K562 (cell line): ENCODE data around the gene OXLD1. TPM values are rescaled to one million over a fixed set of nuclear protein-coding genes. Genes with fewer than 3 reads are reported as not detected.

Source experiments
- ATAC-seq: fragments of 200-7000 bp; cut with Tn5 transposase; 3 replicates; pipeline ENCODE4 v1.9.1; 2020; ENCODE audit warnings: moderate library complexity
- BruUV-seq: library from RNA; stranded (reverse); fragments of 400-500 nt; replicated peaks from 2 replicates; lab custom pipeline; 2021; lab: Mats Ljungman, UMichigan
- CTCF ChIA-PET: fragments of 300-600 bp; formaldehyde crosslinking; extraction: SDS; loops from one replicate; lab custom pipeline; 2021; ENCODE audit warnings: low intra/inter-chr PET ratio; lab: Yijun Ruan, JAX
- POLR2A ChIA-PET: fragments of 300-600, 350-650 bp; sonication (Branson Sonifier 250); formaldehyde crosslinking; extraction: SDS; loops from one replicate; lab custom pipeline; 2021; ENCODE audit warnings: antibody characterized with exemption, inconsistent platforms; lab: Yijun Ruan, JAX
- DNase-seq, 4 experiments: peaks; one replicate each; pipeline versions ENCODE4 v3.0.0 to v3.0.0-alpha.2; 2011 to 2018; ENCODE audit warnings: low spot score in 3 of 4, mixed read lengths in 3 of 4; ENCODE audit errors: extremely low read depth in 1 of 4
- FAIRE-seq: peaks from 2 replicates; lab custom pipeline; 2011; peaks lifted over from hg19 to GRCh38; lab: Jason Lieb, UNC
- H2AFZ ChIP-seq: 2 replicates; pipeline ENCODE4 v1.6.0; 2011; ENCODE audit warnings: low read depth, low read length, control low read depth, inconsistent platforms
- H3K27ac ChIP-seq: fragments of 200-600 bp; 3 replicates; pipeline ENCODE4 v1.8.0; 2011; ENCODE audit warnings: low read depth, mild to moderate bottlenecking, control low read depth, inconsistent platforms, low read length, moderate library complexity, mixed read lengths; ENCODE audit errors: extremely low read depth
- H3K27me3 ChIP-seq, 2 experiments: fragments of 300-600 bp in 1 of 2; 2 replicates in 1 of 2; 3 replicates in 1 of 2; pipeline versions ENCODE4 v1.6.0 to v1.8.0; 2011; ENCODE audit warnings: inconsistent platforms in 2 of 2, low read length in 2 of 2, mild to moderate bottlenecking in 1 of 2, mixed read lengths in 1 of 2, moderate library complexity in 1 of 2; ENCODE audit not compliant: control insufficient read depth in 2 of 2, insufficient read depth in 2 of 2
- H3K36me3 ChIP-seq: fragments of 300-600 bp; 3 replicates; pipeline ENCODE4 v1.8.0; 2011; ENCODE audit warnings: mild to moderate bottlenecking, low read length, inconsistent platforms; ENCODE audit not compliant: control insufficient read depth, insufficient read depth
- H3K4me1 ChIP-seq, 2 experiments: fragments of 200-600 bp in 1 of 2; replicated peaks in 1 of 2; 2 replicates in 1 of 2; 3 replicates in 1 of 2; pipeline versions ENCODE4 v1.5.1 to v1.8.0; 2011; ENCODE audit warnings: inconsistent platforms in 2 of 2, low read length in 2 of 2, mild to moderate bottlenecking in 1 of 2, mixed read lengths in 1 of 2, moderate library complexity in 1 of 2; ENCODE audit not compliant: control insufficient read depth in 2 of 2, insufficient read depth in 2 of 2
- H3K4me2 ChIP-seq: 2 replicates; pipeline ENCODE4 v1.6.1; 2011; ENCODE audit warnings: low read length, control low read depth, inconsistent platforms, mixed read lengths; ENCODE audit not compliant: insufficient read depth
- H3K4me3 ChIP-seq: fragments of 200-600 bp; sonication (generic), shearing (Covaris generic); 2 replicates; pipeline ENCODE4 v1.5.1; 2016; ENCODE audit warnings: control low read depth, inconsistent platforms
- H3K79me2 ChIP-seq: fragments of 200-600 bp; 3 replicates; pipeline ENCODE4 v1.8.0; 2011; ENCODE audit warnings: low read length, inconsistent platforms; ENCODE audit not compliant: control insufficient read depth, insufficient read depth
- H3K9ac ChIP-seq, 2 experiments: 2 replicates each; pipeline versions ENCODE4 v1.6.0 to v1.6.1; 2011; ENCODE audit warnings: low read depth in 2 of 2, low read length in 2 of 2, control low read depth in 1 of 2, inconsistent platforms in 1 of 2, mild to moderate bottlenecking in 1 of 2, mixed read lengths in 1 of 2; ENCODE audit not compliant: insufficient read depth in 1 of 2
- H3K9me1 ChIP-seq: one replicate; pipeline ENCODE4 v1.6.0; 2011; ENCODE audit warnings: inconsistent platforms, mild to moderate bottlenecking, low read length, moderate library complexity; ENCODE audit not compliant: control insufficient read depth, insufficient read depth
- H3K9me3 ChIP-seq: replicated peaks from 2 replicates; pipeline ENCODE4 v1.5.1; 2011; ENCODE audit warnings: low read depth, low read length, inconsistent platforms; ENCODE audit not compliant: control insufficient read depth, insufficient read depth
- H4K20me1 ChIP-seq: replicated peaks from 2 replicates; pipeline ENCODE4 v1.6.1; 2011; ENCODE audit warnings: low read length, inconsistent platforms, mixed read lengths; ENCODE audit not compliant: control insufficient read depth, insufficient read depth
- CBFA2T3 ChIP-seq: fragments of 450-650 bp; IDR thresholded peaks from 2 replicates; pipeline ENCODE4 v1.6.1; 2017
- ZBTB33 ChIP-seq: sonication (generic); formaldehyde crosslinking; IDR thresholded peaks from 2 replicates; pipeline ENCODE4 v1.8.1; 2023; ENCODE audit warnings: mild to moderate bottlenecking, missing genetic modification reagents
- ZKSCAN8 ChIP-seq: fragments of 200-800 bp; sonication (Bioruptor generic); IDR thresholded peaks from 2 replicates; pipeline ENCODE4 v1.6.1; 2016; ENCODE audit warnings: missing genetic modification characterization, missing compliant biosample characterization
- WGBS: fragments of 100-300 bp; shearing (Covaris generic); methylation state at CpG from one replicate; pipeline ENCODE4 v1.1.6; 2016; ENCODE audit warnings: low coverage, mixed read lengths; ENCODE audit not compliant: insufficient coverage; ENCODE audit errors: missing lambda C conversion rate; 5-methylcytosine and 5-hydroxymethylcytosine counted together
- in situ Hi-C: fragments of 300-500 bp; cut with MboI; formaldehyde crosslinking; loops from 4 replicates; pipeline ENCODE4 v1.15.0; 2018; ENCODE audit warnings: inconsistent platforms, mixed read lengths
- intact Hi-C: fragments of 100-400 bp; cut with micrococcal nuclease; formaldehyde crosslinking; loops from 2 replicates; pipeline ENCODE4 v1.14.2; 2022
- polyA plus RNA-seq, 8 experiments: library from polyadenylated mRNA; depleted of rRNA in 4 of 8; stranded (reverse) in 5 of 8; unstranded in 3 of 8; fragments of >200 nt; fragmentation: Nextera tagmentation in 2 of 8; fragmentation: Illumina TruSeq in 1 of 8; extraction: Ambion mirVana in 2 of 8; extraction: Trizol in 1 of 8; gene quantifications; 2 replicates each; pipeline versions ENCODE4 v1.2.1 to v1.2.3, GENCODE V29; 2011 to 2014; ENCODE audit warnings: inconsistent platforms in 1 of 8, missing spikeins in 1 of 8
- total RNA-seq, 7 experiments: library from RNA; depleted of rRNA in 6 of 7; stranded (reverse); fragments of >200 nt in 6 of 7; fragmentation: Illumina TruSeq in 2 of 7; extraction: Trizol in 2 of 7; gene quantifications; 2 replicates each; pipeline versions ENCODE4 v1.2.1 to v1.2.3, GENCODE V29; 2011 to 2021; ENCODE audit warnings: low replicate concordance in 1 of 7

The OXLD1 gene
- total and polyA plus RNA-seq, 9 of the 15 experiments (the other 6 are each of a cell fraction or from before 2014, with no cell fraction given), result 4.4 to 115 (median 29.3) TPM

DNA sequence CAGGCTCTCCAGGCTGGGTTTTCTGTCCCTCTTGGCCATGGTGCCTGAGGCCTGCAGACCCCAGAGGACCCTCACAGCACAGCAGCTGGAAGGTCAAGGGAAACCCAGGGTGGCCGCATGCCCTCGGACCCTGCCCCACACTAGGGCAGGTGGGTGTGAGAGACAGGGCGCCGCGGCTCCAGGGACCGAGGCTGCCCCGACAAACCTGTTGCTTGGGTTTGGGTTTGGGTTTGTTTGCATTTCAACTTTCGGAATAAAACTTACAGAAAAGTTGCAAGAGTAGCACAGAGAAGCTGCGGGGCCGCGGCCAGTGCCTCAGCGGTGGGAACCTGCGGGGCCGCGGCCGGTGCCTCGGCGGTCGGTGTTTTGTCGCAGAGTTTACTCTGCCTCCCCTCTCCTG lies 25.2 kb upstream of the OXLD1 start:
- CTCF ChIA-PET, result no interaction called here

More for the DNA sequence above, 25.2 kb upstream of the OXLD1 start:
- Histone ChIP-seq H3K36me3 (peaks cover 100% of the 10 kb centered on the region; the same call in 2 of the 3 replicates), H3K9me3 (no peaks in the 10 kb centered on the region), H3K27me3 (no peaks in the 10 kb centered on the region), H3K9me1 (peaks cover 3% of the 10 kb centered on the region), H3K9ac (no peak overlapping the region), H2AFZ (no peak overlapping the region)
- BruUV-seq, result no TSS peak
- ATAC-seq (no peak), DNase-seq (no peak), FAIRE-seq (no peak)
- no peak for TF ChIP-seq CBFA2T3
- no peak for TF ChIP-seq ZKSCAN8 (CRISPR knock-in tag)
- peak; percentile 43; the same call in 1 of the 2 replicates for TF ChIP-seq ZBTB33 (CRISPR knock-in tag)
- TF ChIP-seq, all 486 proteins: peak for 1
- Histone ChIP-seq H3K4me1 (peaks cover 0 to 64% of the 10 kb centered on the region in 2 experiments; a peak in 2 of 5 replicates), H3K79me2 (peaks cover 7% of the 10 kb centered on the region; the same call in 1 of the 3 replicates), H3K27ac (no peak overlapping the region), H4K20me1 (peaks cover 9% of the 10 kb centered on the region; the same call in 1 of the 2 replicates), H3K4me3 (no peak overlapping the region), H3K4me2 (no peak overlapping the region)
- in situ Hi-C loops, result no loop called here
- POLR2A ChIA-PET, result interaction anchor here (0.6 to 4.7 kb wide), 5 partner anchors 8 to 167 kb away, joined by 3 to 41 read pairs (median 4); partner anchors contain the start of gene MRPL12
- intact Hi-C loops, result no loop called here
- WGBS, result 96% methylated on average over 20 of the region's 20 CpGs
